Left ventricle myocardium inferior (tissue), 1 donor: ENCODE results near the gene NDOR1. TPM values are rescaled to one million over a fixed set of nuclear protein-coding genes. Genes with fewer than 3 reads are reported as not detected.
A peak's percentile ranks its signal among the peaks of the same experiment; 100 is the strongest.

Experiments used
- DNase-seq: peaks from one replicate; pipeline ENCODE4 v3.0.0-alpha.2; 2020
- H3K27ac ChIP-seq: fragments of 200-600 bp; replicated peaks from 2 replicates; pipeline ENCODE4 v1.8.0; 2021
- H3K27me3 ChIP-seq: fragments of 200-600 bp; 2 replicates; pipeline ENCODE4 v1.8.0; 2021; ENCODE audit warnings: low read depth
- H3K36me3 ChIP-seq: fragments of 200-600 bp; 2 replicates; pipeline ENCODE4 v1.8.0; 2021
- H3K4me1 ChIP-seq: fragments of 200-600 bp; 2 replicates; pipeline ENCODE4 v1.8.0; 2021
- H3K4me3 ChIP-seq: fragments of 200-600 bp; 2 replicates; pipeline ENCODE4 v1.8.0; 2021; ENCODE audit warnings: mild to moderate bottlenecking, moderate library complexity
- H3K9me3 ChIP-seq: fragments of 200-600 bp; replicated peaks from 2 replicates; pipeline ENCODE4 v1.8.0; 2021
- CTCF ChIP-seq: fragments of 200-600 bp; IDR thresholded peaks from 2 replicates; pipeline ENCODE4 v1.8.0; 2021; ENCODE audit warnings: antibody characterized with exemption, mild to moderate bottlenecking, borderline replicate concordance
- intact Hi-C: fragments of 100-400 bp; cut with micrococcal nuclease; formaldehyde crosslinking; loops from one replicate; pipeline ENCODE4 v1.11.0; 2022
- total RNA-seq: library from RNA; stranded (reverse); fragmentation: NEBNext Ultra II Directional; extraction: Animal tissue kit (Norgen Biotek cat#: 25700); gene quantifications from one replicate; pipeline ENCODE4 v1.2.1, GENCODE V29; 2021
- donor health status: DM: no; HTN: yes; CAD: no; lungs with severe emphysema.

NDOR1 gene
- total RNA-seq, 1 donor from 2014 or later, result 6.5 TPM

GRCh38 chr9:137191245-137191644 lies 14.3 kb upstream of the NDOR1 start:
- no peak for TF ChIP-seq CTCF
- no peak for DNase-seq
- Histone ChIP-seq H3K27ac (peak overlapping the region; percentile 100), H3K27me3 (no peaks in the 10 kb centered on the region), H3K9me3 (no peaks in the 10 kb centered on the region), H3K4me1 (peaks cover 89% of the 10 kb centered on the region), H3K4me3 (no peak overlapping the region), H3K36me3 (peaks cover 38% of the 10 kb centered on the region)
- intact Hi-C loops, result no loop called here

GRCh38 chr9:137191691-137192447 lies 13.6 kb upstream of the NDOR1 start:
- Histone ChIP-seq H3K27me3 (no peaks in the 10 kb centered on the region), H3K4me1 (peaks cover 89% of the 10 kb centered on the region), H3K27ac (peak overlapping the region; percentile 100), H3K9me3 (no peaks in the 10 kb centered on the region), H3K4me3 (no peak overlapping the region), H3K36me3 (peaks cover 35% of the 10 kb centered on the region)
- intact Hi-C loops, result no loop called here
- no peak for TF ChIP-seq CTCF
- DNase-seq, result no peak

GRCh38 chr9:137192448-137192780 lies 13.1 kb upstream of the NDOR1 start:
- no peak for DNase-seq
- no peaks in the 10 kb centered on the region for H3K27me3 ChIP-seq
- H3K4me3 ChIP-seq, result no peak overlapping the region
- peaks cover 30% of the 10 kb centered on the region for H3K36me3 ChIP-seq
- no peaks in the 10 kb centered on the region for H3K9me3 ChIP-seq
- peaks cover 89% of the 10 kb centered on the region for H3K4me1 ChIP-seq
- intact Hi-C loops, result no loop called here
- H3K27ac ChIP-seq, result peak overlapping the region; percentile 92
- TF ChIP-seq CTCF, result no peak

- H3K9me3 ChIP-seq, result no peaks in the 10 kb centered on the region
- H3K27ac ChIP-seq, result peak overlapping the region; percentile 92
- peaks cover 89% of the 10 kb centered on the region for H3K4me1 ChIP-seq
- H3K4me3 ChIP-seq, result no peak overlapping the region
- H3K27me3 ChIP-seq, result no peaks in the 10 kb centered on the region
- H3K36me3 ChIP-seq, result peaks cover 29% of the 10 kb centered on the region
- intact Hi-C loops, result no loop called here
- no peak for DNase-seq
- TF ChIP-seq CTCF, result no peak
Observed at GRCh38 chr9:137192859-137193258, 12.6 kb upstream of the NDOR1 start.

- Histone ChIP-seq H3K27ac (peak overlapping the region; percentile 92), H3K27me3 (no peaks in the 10 kb centered on the region), H3K36me3 (peaks cover 29% of the 10 kb centered on the region), H3K9me3 (no peaks in the 10 kb centered on the region), H3K4me1 (peaks cover 91% of the 10 kb centered on the region), H3K4me3 (peak overlapping the region; percentile 51)
- no peak for TF ChIP-seq CTCF
- DNase-seq, result no peak
- intact Hi-C loops, result no loop called here
Observed at GRCh38 chr9:137193771-137194170, 11.7 kb upstream of the NDOR1 start.
